SK-N-SH (cell line): ENCODE data around the gene CIITA.

Source experiments
- CTCF ChIP-seq: fragments of 200-600 bp; sonication (generic); IDR thresholded peaks from 2 replicates; pipeline ENCODE4 v1.6.1; 2017; ENCODE audit warnings: antibody characterized with exemption, mild to moderate bottlenecking, moderate library complexity
- RCOR1 ChIP-seq: fragments of 150-350 bp; IDR thresholded peaks from 2 replicates; pipeline ENCODE4 v1.6.1; 2017; ENCODE audit warnings: antibody characterized with exemption, low read length
- SIN3A ChIP-seq: IDR thresholded peaks from 2 replicates; pipeline ENCODE4 v1.6.1; 2012; ENCODE audit warnings: low read depth, mild to moderate bottlenecking, low read length, moderate library complexity, borderline replicate concordance

GRCh38 chr16:10945065-10945787 is 68.2 kb downstream of the CIITA start:
- TF ChIP-seq CTCF (no peak), SIN3A (no peak), RCOR1 (no peak)
